Brain pericyte (primary cell): ENCODE data around the gene CCDC190.
"Not testable (repeated sequence)": the region's sequence is repeated elsewhere in the genome, so short reads cannot be mapped to it uniquely, and the experiment has no call there.

Experiments
- DNase-seq: peaks from one replicate; pipeline ENCODE4 v3.0.0-alpha.2; 2012; ENCODE audit warnings: low read depth, low spot score

Gene CCDC190

DNA sequence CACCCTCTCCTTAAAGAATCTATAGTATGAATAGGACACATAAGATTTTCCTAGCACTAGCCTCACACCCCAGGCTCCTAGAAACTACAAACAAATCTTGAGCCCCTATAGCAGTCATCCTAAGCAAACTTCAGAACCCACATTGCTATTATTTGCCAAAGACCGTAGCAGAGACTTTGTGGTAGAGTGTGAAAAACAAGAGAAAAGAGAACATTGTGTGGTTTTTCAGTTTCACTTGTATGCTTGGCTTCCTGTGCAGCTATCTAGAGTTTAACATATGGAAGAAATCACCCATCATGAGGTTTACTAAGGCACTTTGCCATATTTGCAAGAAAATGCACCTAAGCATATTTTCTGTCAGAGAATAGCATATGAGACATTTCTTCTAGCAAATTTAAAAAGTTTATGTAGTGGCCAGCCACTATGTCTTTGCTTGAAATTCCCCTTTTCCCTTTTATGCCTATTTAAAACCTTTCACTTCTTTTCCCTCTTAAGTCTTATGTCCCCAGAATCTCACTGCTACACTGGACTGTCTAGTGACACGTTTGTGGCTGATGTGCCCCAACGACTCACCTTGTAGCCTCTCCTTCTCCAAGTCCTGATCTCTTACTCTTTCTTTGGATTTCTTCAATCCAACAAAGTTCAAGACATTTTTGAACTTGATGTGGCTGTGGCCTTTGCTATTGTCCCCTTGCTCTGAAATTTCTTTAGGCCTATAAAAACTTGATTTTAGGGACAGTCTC, 25.6 kb downstream of the CCDC190 start:
- no peak for DNase-seq

DNA sequence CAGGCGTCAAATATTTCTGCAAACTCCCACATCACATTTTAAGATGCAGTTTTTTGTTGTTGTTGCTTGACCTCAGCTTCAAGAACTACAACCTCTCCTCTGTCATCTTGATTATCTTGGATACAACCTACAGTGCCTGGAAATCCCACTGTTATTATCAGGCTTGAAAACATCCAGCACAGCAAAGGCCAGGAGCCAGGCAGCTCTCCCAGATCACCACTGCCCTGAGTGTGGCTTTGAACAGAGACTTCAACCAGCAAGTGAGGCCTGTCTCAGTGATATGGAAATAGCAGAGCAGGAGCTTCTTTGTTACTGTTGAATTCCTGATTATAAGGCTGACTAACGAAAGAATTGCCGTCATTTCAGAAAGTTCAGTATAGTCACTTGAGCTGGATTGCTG, 28.5 kb downstream of the CCDC190 start:
- no peak for DNase-seq

DNA sequence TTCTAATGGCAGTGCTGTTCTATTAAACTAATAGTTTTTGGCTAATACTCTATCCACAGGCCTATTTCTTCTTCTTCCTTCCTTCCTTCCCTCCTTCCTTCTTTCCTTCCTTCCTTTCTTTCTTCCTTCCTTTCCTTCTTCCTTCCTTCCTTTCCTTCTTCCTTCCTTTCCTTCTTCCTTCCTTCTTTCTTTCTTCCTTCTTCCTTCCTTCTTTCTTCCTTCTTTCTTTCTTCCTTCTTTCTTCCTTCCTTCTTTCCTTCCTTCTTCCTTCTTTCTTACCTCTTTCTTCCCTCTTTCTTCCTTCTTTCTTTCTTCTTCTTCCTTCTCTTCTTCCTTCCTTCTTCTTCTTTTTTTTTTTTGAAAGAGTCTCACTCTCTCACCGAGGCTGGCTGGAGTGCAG, 31.7 kb downstream of the CCDC190 start:
- no peak for DNase-seq

DNA sequence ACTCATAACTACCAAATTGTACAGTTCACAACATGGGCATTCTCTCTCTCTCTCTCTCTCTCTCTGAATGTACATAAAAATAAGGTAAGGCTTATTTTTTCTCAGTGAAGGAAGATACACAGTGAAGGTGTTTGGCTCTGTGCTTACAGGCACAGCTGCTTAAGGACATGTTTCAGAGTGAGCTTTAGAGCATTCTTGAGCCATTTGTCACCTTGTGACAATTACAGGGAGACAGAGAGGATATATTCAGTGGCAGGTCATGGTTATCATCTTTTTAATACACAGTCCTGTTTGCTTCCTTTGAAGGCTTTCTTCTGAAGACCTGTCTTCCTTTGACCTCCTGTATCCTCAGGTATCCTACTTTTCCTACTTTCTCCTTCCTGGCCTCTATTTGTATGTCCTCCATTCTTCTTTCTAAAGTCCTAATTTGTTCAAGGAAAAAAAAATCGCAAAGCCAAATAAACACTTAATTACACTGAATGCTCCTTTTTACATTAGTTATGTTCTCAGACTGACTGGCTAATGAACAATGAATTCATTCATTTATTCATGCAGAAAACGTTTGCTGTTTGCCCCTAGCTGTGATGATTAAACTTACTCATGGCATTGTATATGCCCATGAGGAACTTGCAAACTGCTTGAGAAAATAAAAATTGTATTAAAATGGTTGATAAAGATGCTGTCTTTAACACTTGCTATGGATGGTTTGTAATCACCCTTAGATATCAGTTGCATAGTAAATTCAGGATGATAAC, 37.0 kb downstream of the CCDC190 start:
- DNase-seq = no peak

DNA sequence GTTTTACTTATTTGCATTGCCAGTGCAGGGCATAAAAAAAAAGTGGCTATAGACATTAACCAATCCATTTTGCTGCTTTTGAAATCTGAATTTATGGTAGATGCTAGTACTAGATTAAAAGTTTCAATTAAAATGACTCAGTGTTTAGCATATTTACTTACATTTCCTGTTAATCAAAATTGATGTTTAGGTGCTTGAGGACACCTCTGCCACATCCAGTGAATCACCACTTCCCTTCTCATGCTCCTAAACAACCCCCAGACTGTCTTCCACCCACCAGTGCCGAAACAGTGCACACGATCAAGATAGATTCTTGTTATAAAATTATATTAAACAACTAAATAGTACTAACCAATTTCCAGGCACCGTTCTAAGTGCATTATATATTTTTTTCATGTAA, 37.7 kb downstream of the CCDC190 start:
- DNase-seq = no peak

DNA sequence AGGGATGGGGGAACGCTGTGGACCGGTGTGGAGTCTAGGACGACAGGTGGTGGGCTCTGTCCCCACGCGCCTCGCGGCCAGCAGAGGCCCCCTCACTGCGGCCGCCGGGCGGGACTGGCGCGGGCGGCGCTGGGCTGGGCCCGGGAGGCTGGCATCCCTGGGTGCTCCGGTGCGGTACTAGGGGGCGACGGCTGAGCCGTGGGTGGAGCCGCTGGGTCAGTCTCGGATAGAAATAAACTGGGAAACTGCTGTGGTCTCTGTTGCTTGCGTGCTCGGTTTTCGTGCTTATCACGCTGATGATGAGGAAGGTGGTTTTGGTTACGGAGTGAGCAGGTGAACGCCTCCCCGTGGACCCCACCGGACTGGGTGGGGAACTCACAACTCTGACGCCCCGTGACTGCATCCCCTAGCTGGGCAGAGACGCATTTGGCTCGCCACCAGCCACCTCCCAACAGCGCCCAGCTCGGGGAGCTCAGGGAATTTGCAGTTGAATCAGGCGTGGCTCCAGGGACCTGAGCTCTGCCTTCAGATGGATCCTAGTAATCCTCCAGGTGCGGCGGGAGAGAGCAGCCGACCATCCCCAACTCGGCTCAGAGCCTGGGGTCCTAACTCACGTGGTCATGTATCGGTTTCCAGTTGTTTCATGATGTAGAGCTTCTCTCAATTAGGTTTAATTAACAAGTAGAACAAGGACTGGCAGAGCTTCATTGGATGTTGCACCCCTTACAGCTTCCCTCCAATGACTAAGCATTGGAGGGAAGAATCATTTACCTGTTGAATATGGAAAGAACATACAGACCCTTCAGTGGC, 38.4 kb downstream of the CCDC190 start:
- no peak for DNase-seq

DNA sequence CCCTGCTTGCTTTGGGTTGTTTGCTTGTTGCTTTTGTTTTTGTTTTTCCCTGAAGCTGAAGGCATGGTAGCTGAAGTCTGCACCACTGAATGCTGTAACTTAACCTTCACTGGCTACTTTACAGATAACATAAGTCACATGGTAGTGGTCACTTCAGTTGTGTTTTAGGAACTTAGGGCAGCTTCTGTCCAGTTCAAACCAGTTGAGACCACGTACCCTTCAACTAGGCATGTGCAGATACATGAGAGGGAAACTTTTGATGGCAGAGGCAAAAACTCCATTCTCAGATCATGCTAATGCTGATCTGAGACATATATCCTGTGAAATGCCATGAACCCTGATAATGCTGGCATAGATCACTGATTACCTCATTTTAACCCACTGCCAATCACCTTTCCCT, 42.3 kb downstream of the CCDC190 start:
- not testable (repeated sequence) for DNase-seq

DNA sequence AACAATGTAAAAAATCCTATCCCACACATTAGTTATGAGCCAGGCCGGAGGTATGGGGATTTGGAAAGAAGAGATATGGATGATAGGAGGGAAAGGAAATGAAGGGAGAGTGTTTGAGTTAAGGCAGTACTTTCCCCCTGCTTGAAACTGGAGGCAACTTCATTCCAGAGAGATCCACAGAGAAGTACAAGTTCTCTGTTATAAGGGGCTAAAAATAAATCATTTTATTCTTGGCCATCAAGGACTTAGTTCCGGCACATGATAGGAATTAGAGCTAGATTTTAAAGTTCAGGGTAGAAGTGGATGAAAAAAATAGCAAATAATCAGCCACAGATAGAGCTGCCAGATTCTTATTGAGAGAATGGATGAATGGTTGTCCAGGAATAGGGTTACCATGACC, 42.8 kb downstream of the CCDC190 start:
- not testable (repeated sequence) for DNase-seq

DNA sequence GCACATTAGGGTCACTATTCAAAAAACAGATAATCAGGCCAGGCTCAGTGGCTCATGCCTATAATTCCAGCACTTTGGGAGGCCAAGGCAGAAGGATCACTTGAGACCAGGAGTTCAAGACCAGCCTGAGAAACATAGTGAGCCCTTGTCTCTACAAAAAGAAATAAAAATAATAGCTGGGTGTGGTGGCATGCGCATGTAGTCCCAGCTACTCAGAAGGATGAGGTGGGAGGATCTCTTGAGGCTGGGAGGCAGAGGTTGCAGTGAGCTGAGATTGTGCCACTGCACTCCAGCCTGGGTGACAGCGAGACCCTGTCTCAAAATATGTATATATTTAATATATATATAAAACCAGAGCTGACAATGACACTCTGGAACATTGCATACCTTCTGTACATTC, 48.6 kb downstream of the CCDC190 start:
- DNase-seq = not testable (repeated sequence)

DNA sequence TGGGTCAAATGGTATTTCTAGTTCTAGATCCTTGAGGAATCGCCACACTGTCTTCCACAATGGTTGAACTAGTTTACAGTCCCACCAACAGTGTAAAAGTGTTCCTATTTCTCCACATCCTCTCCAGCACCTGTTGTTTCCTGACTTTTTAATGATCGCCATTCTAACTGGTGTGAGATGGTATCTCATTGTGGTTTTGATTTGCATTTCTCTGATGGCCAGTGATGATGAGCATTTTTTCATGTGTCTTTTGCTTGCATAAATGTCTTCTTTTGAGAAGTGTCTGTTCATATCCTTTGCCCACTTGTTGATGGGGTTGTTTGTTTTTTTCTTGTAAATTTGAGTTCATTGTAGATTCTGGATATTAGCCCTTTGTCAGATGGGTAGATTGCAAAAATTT, 53.5 kb downstream of the CCDC190 start:
- not testable (repeated sequence) for DNase-seq
